Sigmoid colon (tissue), 3 donors: Measurements from ENCODE around the gene TUBB4A.

ENCODE experiments used
- CTCF ChIP-seq, 4 experiments: fragments of 450-650 bp in 3 of 4; fragments of 200-600 bp in 1 of 4; IDR thresholded peaks; one replicate each; pipeline ENCODE4 v1.5.1; 2016 to 2019; ENCODE audit warnings: antibody characterized with exemption in 4 of 4, mild to moderate bottlenecking in 3 of 4, moderate library complexity in 2 of 4
- POLR2A ChIP-seq, 2 donors: fragments of 450-650 bp; IDR thresholded peaks; one replicate each; pipeline ENCODE4 v1.6.1; 2016; ENCODE audit warnings: antibody characterized with exemption in 2 of 2, mild to moderate bottlenecking in 2 of 2, moderate library complexity in 2 of 2

- TF ChIP-seq POLR2A (IDR thresholded peaks at IDR 0.05) (no peak), CTCF (IDR thresholded peaks at IDR 0.05) (no peak)
These were observed 39.0 kb upstream of the TUBB4A start for GRCh38 chr19:6540918-6541689.
